OCI-LY1 (cell line): ENCODE data around the gene MYO1E.

ENCODE experiments used
- CTCF ChIP-seq: fragments of 200-600 bp; sonication (generic), shearing (Covaris generic); IDR thresholded peaks from 2 replicates; pipeline ENCODE4 v1.5.1; 2017; ENCODE audit warnings: mild to moderate bottlenecking, antibody characterized with exemption, low read length, moderate library complexity, mixed read lengths
- EZH2 ChIP-seq: fragments of 200-600 bp; sonication (generic), shearing (Covaris generic); IDR thresholded peaks from 2 replicates; pipeline ENCODE4 v1.8.0; 2017; ENCODE audit warnings: borderline replicate concordance, mixed run types, mild to moderate bottlenecking, antibody characterized with exemption, low read length, moderate library complexity, mixed read lengths

- TF ChIP-seq CTCF (no peak), EZH2 (no peak)
Measured at GRCh38 chr15:59266028-59266427, 106.6 kb downstream of the MYO1E start.
